ENCODE data around the gene IGFBP7. TPM values are rescaled to one million over a fixed set of nuclear protein-coding genes. Genes with fewer than 3 reads are reported as not detected.

IGFBP7 gene
- total and polyA plus RNA-seq, 2 of the 8 experiments (the other 6 are each of a cell fraction or from before 2014, with no cell fraction given) = 0.17 to 0.48 TPM

DNA sequence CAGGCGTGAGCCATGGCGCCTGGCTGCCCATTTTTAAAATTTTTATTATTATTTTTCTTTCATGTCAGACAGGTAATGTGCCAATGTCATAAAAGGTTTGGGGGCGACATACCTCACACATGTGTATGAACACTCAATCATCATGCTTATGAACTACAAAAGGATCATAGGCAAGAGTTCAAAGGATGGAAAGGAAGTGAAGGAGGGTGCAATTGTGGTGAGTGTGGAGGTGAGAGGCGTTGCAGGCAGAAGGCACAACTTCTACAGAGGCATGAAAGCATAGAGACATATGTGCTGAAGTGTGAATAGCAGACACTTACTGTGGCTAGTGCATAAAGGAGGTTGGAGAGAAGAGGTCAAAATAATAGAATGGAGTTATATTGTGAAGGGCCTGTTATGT, 4.0 kb downstream of the IGFBP7 start:
- H3K9ac ChIP-seq (replicated peaks in 1 of 4; ENCODE audit: extremely low read depth in 1 of 4, low read depth in 3 of 4, low read length in 3 of 4) = no peak overlapping the region
- H2AK5ac ChIP-seq (ENCODE audit: low read depth, low read length) = no peak overlapping the region
- no peak overlapping the region for H3K56ac ChIP-seq (replicated peaks; ENCODE audit: insufficient read length, low read depth, low read length)
- ChIA-PET POLR2A (ENCODE audit: partially characterized antibody) (no interaction called here), CTCF (ENCODE audit: partially characterized antibody) (interaction anchor here (1.0 to 1.3 kb wide), 2 partner anchors 25 to 48 kb away, joined by 3 read pairs; no protein-coding TSS in a partner anchor)
- no peak overlapping the region for H3K18ac ChIP-seq (ENCODE audit: extremely low read depth, low read length)
- peaks cover 12 to 32% (median 25%) of the 10 kb centered on the region in 4 experiments for H3K27me3 ChIP-seq (replicated peaks in 1 of 4; ENCODE audit: control insufficient read depth in 3 of 4, extremely low read depth in 1 of 4, insufficient read depth in 3 of 4, low read length in 3 of 4)
- no peaks in the 10 kb centered on the region for H4K20me1 ChIP-seq (replicated peaks in 1 of 2; ENCODE audit: control insufficient read depth in 1 of 2, insufficient read depth in 2 of 2, low read length in 2 of 2)
- 82% methylated on average over 3 of the region's 4 CpGs; no CpG with 5 or more reads in 1 of the 2 experiments for WGBS, 2 experiments (ENCODE audit: extremely low coverage in 1 of 2, insufficient coverage in 1 of 2, insufficient read length in 1 of 2, insufficient replicate concordance in 2 of 2, low coverage in 1 of 2, low lambda C conversion rate in 2 of 2, missing lambda C conversion rate in 1 of 2)
- H4K8ac ChIP-seq (ENCODE audit: extremely low read depth, insufficient read depth, low read length) = no peak overlapping the region
- H3K4me3 ChIP-seq (ENCODE audit: extremely low read depth in 1 of 4, insufficient read depth in 2 of 4, low read depth in 3 of 4, low read length in 4 of 4) = no peak overlapping the region
- FAIRE-seq = no peak
- no peak overlapping the region for H2BK12ac ChIP-seq (ENCODE audit: low read depth, low read length)
- no peak overlapping the region for H2AFZ ChIP-seq (ENCODE audit: low read length)
- no peaks in the 10 kb centered on the region for H3K79me1 ChIP-seq (ENCODE audit: low read depth, low read length)
- no peak overlapping the region for H3K4me2 ChIP-seq (ENCODE audit: insufficient read depth in 1 of 2, low read depth in 2 of 2, low read length in 2 of 2)
- no peak overlapping the region for H3K27ac ChIP-seq (ENCODE audit: low read depth, low read length)
- H4K5ac ChIP-seq (ENCODE audit: insufficient read length, low read depth, low read length) = no peak overlapping the region
- no peaks in the 10 kb centered on the region for H3K9me3 ChIP-seq (ENCODE audit: insufficient read depth in 2 of 2, low read depth in 1 of 2, low read length in 1 of 2)
- H3K36me3 ChIP-seq (ENCODE audit: control insufficient read depth in 2 of 4, insufficient read depth in 4 of 4, low read length in 3 of 4) = peaks cover 0 to 4% (median 0%) of the 10 kb centered on the region in 4 experiments; a peak in 1 of 8 replicates
- no peak overlapping the region for H4K91ac ChIP-seq (replicated peaks; ENCODE audit: insufficient read length, low read length)
- peaks cover 17% of the 10 kb centered on the region; the same call in 1 of the 2 replicates for H3K23me2 ChIP-seq (ENCODE audit: low read depth, low read length)
- H3K4ac ChIP-seq (replicated peaks; ENCODE audit: insufficient read length, low read depth, low read length) = no peak overlapping the region
- no peak overlapping the region for H2BK120ac ChIP-seq (replicated peaks; ENCODE audit: low read depth, low read length)
- DNase-seq (ENCODE audit: low read depth in 1 of 2, low spot score in 2 of 2) = no peak
- no peak overlapping the region for H2BK15ac ChIP-seq (ENCODE audit: low read length)
- no peak overlapping the region for H2BK5ac ChIP-seq (ENCODE audit: low read depth, low read length)
- H3K23ac ChIP-seq (ENCODE audit: insufficient read length) = no peak overlapping the region
- H3K79me2 ChIP-seq (ENCODE audit: control insufficient read depth in 1 of 2, insufficient read depth in 2 of 2, low read length in 2 of 2) = no peaks in the 10 kb centered on the region
- H3K4me1 ChIP-seq (replicated peaks in 1 of 4; ENCODE audit: control insufficient read depth in 3 of 4, insufficient read depth in 4 of 4, low read length in 3 of 4) = peaks cover 0 to 5% (median 2%) of the 10 kb centered on the region in 4 experiments; a peak in 5 of 7 replicates
- TF ChIP-seq CBX8 (IDR thresholded peaks at IDR 0.05; ENCODE audit: borderline replicate concordance, low read depth, low read length) = no peak
- no peak for TF ChIP-seq YY1 (IDR thresholded peaks at IDR 0.05; ENCODE audit: low read depth, low read length)
- TF ChIP-seq MAFK (IDR thresholded peaks at IDR 0.05; ENCODE audit: low read depth, low read length) = no peak
- no peak for TF ChIP-seq ATF3 (IDR thresholded peaks at IDR 0.05; ENCODE audit: insufficient read depth, low read depth, low read length)
- TF ChIP-seq RXRA (IDR thresholded peaks at IDR 0.05; ENCODE audit: insufficient read depth, low read depth, low read length) = no peak
- H3K14ac ChIP-seq (ENCODE audit: insufficient read length) = no peak overlapping the region
- no peak overlapping the region for H2BK20ac ChIP-seq (ENCODE audit: low read length)
